ENCODE results near the gene HOGA1. TPM values are rescaled to one million over a fixed set of nuclear protein-coding genes. Genes with fewer than 3 reads are reported as not detected.
A peak's percentile ranks its signal among the peaks of the same experiment; 100 is the strongest.

Gene HOGA1
- total and polyA plus RNA-seq, 4 donors = 21.7 to 31.4 (median 22.8) TPM

DNA sequence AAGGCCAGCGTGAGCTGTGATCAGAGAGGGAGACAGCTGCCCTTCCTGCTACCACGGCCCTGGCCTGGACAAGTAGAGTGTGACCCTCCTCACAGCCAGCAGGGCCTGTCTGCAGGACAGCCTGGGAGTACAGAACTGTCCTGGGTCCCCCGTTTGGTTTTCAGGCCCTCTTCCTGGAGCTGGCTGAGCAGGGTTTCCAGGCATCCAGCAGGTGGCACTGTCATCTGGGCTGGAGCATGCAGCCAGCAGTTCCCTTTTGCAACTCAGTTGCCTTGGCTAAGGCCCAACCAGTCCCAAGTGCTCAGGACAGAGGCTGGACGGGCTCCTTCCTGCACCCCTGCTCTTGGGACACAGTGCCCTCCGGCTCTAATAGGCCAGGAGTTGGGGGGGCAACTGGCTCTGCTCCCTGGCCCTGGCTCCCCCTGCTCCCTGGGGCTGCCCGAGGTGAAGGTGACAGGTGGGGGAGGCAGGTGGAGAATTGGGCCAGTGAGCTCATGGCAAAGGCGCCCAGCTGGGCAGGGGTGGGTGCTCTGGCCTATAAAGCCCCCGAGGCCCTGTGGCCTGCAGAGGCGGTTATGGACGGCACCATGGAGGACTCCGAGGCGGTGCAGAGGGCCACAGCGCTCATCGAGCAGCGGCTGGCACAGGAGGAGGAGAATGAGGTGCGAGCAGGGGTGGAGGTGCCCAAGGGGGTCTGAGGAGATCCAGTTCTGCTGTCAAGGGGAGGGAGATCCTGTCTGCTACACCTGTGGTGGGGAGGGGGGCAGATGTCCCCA, 11.8 kb upstream of the HOGA1 start, which contains the start of gene ANKRD2:
ANKRD2 (plus strand) TSS at position 566 of the 776 bp plus-strand sequence; CDS start at position 576, 10 bp downstream.
- TF ChIP-seq RAD21 (IDR thresholded peaks at IDR 0.05) (peak; percentile 98), FOXA2 (IDR thresholded peaks at IDR 0.05) (no peak), SP1 (IDR thresholded peaks at IDR 0.05) (no peak), RXRA (IDR thresholded peaks at IDR 0.05) (peak in 1 of 2 donors; percentile 30), NR2F2 (IDR thresholded peaks at IDR 0.05) (no peak)
- TF ChIP-seq, protein P1, sequence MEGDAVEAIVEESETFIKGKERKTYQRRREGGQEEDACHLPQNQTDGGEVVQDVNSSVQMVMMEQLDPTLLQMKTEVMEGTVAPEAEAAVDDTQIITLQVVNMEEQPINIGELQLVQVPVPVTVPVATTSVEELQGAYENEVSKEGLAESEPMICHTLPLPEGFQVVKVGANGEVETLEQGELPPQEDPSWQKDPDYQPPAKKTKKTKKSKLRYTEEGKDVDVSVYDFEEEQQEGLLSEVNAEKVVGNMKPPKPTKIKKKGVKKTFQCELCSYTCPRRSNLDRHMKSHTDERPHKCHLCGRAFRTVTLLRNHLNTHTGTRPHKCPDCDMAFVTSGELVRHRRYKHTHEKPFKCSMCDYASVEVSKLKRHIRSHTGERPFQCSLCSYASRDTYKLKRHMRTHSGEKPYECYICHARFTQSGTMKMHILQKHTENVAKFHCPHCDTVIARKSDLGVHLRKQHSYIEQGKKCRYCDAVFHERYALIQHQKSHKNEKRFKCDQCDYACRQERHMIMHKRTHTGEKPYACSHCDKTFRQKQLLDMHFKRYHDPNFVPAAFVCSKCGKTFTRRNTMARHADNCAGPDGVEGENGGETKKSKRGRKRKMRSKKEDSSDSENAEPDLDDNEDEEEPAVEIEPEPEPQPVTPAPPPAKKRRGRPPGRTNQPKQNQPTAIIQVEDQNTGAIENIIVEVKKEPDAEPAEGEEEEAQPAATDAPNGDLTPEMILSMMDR (IDR thresholded peaks at IDR 0.05; ENCODE audit: low read depth, low read length, missing input control) = peak; percentile 91
- H3K36me3 ChIP-seq (ENCODE audit: control insufficient read depth in 4 of 4, insufficient read depth in 3 of 4, low read depth in 1 of 4, low read length in 3 of 4) = peaks cover 0 to 11% (median 5%) of the 10 kb centered on the region in 4 donors
- H3K27ac ChIP-seq (ENCODE audit: low read depth in 1 of 2, low read length in 2 of 2) = no peak within 1 kb of the TSS
- peak; percentile 75 for DNase-seq (ENCODE audit: low spot score)
- no peak within 1 kb of the TSS for H3K9ac ChIP-seq (ENCODE audit: low read depth in 1 of 2, low read length in 2 of 2)
- no peaks in the 10 kb centered on the region for H3K27me3 ChIP-seq (ENCODE audit: control insufficient read depth in 4 of 4, insufficient read depth in 4 of 4, low read length in 3 of 4)
- no peaks in the 10 kb centered on the region for H3K9me3 ChIP-seq (ENCODE audit: control insufficient read depth in 4 of 4, low read length in 3 of 4)
- no peak within 1 kb of the TSS for H3K4me3 ChIP-seq (ENCODE audit: low read depth in 1 of 3, low read length in 3 of 3)
- peaks cover 5 to 20% (median 10%) of the 10 kb centered on the region in 4 donors for H3K4me1 ChIP-seq (ENCODE audit: control insufficient read depth in 4 of 4, insufficient read depth in 4 of 4, low read length in 3 of 4)
- 65% methylated on average over 16 of the region's 16 CpGs for WGBS

DNA sequence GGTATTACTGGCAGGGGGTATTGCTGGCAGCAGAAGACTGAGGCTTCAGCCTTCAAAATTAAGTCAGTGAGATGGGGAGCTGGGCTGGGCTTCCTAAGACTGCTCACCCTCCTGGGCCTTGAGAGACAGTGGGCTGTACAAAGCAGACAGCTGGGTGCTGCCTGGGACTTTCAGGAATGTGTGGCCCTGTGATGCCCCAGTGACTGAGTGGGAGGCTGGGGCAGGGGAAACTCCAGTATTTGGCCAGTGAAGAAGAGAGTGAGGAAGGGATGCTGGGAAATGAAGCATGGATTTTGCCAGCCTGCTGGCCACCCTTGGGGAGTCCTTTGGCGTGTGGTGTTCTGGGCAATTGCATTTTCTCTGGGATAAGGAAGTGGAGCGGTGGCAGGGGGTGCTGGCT, 11.2 kb upstream of the HOGA1 start:
- H3K27me3 ChIP-seq (ENCODE audit: control insufficient read depth in 4 of 4, insufficient read depth in 4 of 4, low read length in 3 of 4) = no peaks in the 10 kb centered on the region
- H3K27ac ChIP-seq (ENCODE audit: low read depth in 1 of 2, low read length in 2 of 2) = no peak overlapping the region
- H3K36me3 ChIP-seq (ENCODE audit: control insufficient read depth in 4 of 4, insufficient read depth in 3 of 4, low read depth in 1 of 4, low read length in 3 of 4) = peaks cover 0 to 11% (median 5%) of the 10 kb centered on the region in 4 donors

DNA sequence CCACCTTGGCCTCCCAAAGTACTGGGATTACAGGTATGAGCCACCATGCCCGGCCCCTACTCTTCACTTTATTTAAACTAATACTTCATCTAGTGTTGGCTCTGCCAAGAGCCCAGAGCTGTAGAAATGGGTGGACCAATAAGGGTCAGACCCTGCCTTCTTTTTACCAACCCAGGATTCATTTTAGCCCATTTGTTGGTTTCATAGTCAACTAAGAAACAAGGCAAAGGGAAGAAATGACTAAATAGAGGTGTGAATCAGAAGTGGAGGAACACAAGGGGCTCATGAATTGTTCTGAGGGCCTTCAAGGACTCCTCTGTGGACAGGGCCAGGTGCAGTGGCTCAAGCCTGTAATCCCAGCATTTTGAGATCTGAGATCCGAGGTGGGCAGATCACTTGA, 10.5 kb upstream of the HOGA1 start:
- H3K9ac ChIP-seq (ENCODE audit: low read depth in 1 of 2, low read length in 2 of 2) = no peak overlapping the region
- peaks cover 5 to 20% (median 10%) of the 10 kb centered on the region in 4 donors for H3K4me1 ChIP-seq (ENCODE audit: control insufficient read depth in 4 of 4, insufficient read depth in 4 of 4, low read length in 3 of 4)
- H3K27ac ChIP-seq (ENCODE audit: low read depth in 1 of 2, low read length in 2 of 2) = no peak overlapping the region
- no peaks in the 10 kb centered on the region for H3K9me3 ChIP-seq (ENCODE audit: control insufficient read depth in 4 of 4, low read length in 3 of 4)
- DNase-seq (ENCODE audit: low spot score) = no peak
- H3K27me3 ChIP-seq (ENCODE audit: control insufficient read depth in 4 of 4, insufficient read depth in 4 of 4, low read length in 3 of 4) = no peaks in the 10 kb centered on the region
- H3K4me3 ChIP-seq (ENCODE audit: low read depth in 1 of 3, low read length in 3 of 3) = no peak overlapping the region
- peaks cover 0 to 9% (median 5%) of the 10 kb centered on the region in 4 donors for H3K36me3 ChIP-seq (ENCODE audit: control insufficient read depth in 4 of 4, insufficient read depth in 3 of 4, low read depth in 1 of 4, low read length in 3 of 4)
- TF ChIP-seq HNF4A (conservative IDR thresholded peaks at IDR 0.05) (no peak), JUND (IDR thresholded peaks at IDR 0.05) (no peak), YY1 (IDR thresholded peaks at IDR 0.05) (no peak), RXRA (IDR thresholded peaks at IDR 0.05) (no peak)
- TF ChIP-seq, protein P2, sequence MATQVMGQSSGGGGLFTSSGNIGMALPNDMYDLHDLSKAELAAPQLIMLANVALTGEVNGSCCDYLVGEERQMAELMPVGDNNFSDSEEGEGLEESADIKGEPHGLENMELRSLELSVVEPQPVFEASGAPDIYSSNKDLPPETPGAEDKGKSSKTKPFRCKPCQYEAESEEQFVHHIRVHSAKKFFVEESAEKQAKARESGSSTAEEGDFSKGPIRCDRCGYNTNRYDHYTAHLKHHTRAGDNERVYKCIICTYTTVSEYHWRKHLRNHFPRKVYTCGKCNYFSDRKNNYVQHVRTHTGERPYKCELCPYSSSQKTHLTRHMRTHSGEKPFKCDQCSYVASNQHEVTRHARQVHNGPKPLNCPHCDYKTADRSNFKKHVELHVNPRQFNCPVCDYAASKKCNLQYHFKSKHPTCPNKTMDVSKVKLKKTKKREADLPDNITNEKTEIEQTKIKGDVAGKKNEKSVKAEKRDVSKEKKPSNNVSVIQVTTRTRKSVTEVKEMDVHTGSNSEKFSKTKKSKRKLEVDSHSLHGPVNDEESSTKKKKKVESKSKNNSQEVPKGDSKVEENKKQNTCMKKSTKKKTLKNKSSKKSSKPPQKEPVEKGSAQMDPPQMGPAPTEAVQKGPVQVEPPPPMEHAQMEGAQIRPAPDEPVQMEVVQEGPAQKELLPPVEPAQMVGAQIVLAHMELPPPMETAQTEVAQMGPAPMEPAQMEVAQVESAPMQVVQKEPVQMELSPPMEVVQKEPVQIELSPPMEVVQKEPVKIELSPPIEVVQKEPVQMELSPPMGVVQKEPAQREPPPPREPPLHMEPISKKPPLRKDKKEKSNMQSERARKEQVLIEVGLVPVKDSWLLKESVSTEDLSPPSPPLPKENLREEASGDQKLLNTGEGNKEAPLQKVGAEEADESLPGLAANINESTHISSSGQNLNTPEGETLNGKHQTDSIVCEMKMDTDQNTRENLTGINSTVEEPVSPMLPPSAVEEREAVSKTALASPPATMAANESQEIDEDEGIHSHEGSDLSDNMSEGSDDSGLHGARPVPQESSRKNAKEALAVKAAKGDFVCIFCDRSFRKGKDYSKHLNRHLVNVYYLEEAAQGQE (IDR thresholded peaks at IDR 0.05) = no peak
- TF ChIP-seq, protein P1 (IDR thresholded peaks at IDR 0.05; ENCODE audit: low read depth, low read length, missing input control) = no peak
- 51% methylated on average over 2 of the region's 2 CpGs for WGBS

More for the DNA sequence above, 11.2 kb upstream of the HOGA1 start:
- H3K4me1 ChIP-seq (ENCODE audit: control insufficient read depth in 4 of 4, insufficient read depth in 4 of 4, low read length in 3 of 4) = peaks cover 5 to 20% (median 10%) of the 10 kb centered on the region in 4 donors
- H3K9me3 ChIP-seq (ENCODE audit: control insufficient read depth in 4 of 4, low read length in 3 of 4) = no peaks in the 10 kb centered on the region
- no peak overlapping the region for H3K9ac ChIP-seq (ENCODE audit: low read depth in 1 of 2, low read length in 2 of 2)
- no peak overlapping the region for H3K4me3 ChIP-seq (ENCODE audit: low read depth in 1 of 3, low read length in 3 of 3)
- WGBS = 97% methylated on average over 2 of the region's 2 CpGs
- TF ChIP-seq, protein P3, sequence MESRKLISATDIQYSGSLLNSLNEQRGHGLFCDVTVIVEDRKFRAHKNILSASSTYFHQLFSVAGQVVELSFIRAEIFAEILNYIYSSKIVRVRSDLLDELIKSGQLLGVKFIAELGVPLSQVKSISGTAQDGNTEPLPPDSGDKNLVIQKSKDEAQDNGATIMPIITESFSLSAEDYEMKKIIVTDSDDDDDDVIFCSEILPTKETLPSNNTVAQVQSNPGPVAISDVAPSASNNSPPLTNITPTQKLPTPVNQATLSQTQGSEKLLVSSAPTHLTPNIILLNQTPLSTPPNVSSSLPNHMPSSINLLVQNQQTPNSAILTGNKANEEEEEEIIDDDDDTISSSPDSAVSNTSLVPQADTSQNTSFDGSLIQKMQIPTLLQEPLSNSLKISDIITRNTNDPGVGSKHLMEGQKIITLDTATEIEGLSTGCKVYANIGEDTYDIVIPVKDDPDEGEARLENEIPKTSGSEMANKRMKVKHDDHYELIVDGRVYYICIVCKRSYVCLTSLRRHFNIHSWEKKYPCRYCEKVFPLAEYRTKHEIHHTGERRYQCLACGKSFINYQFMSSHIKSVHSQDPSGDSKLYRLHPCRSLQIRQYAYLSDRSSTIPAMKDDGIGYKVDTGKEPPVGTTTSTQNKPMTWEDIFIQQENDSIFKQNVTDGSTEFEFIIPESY (IDR thresholded peaks at IDR 0.05) = no peak
- DNase-seq (ENCODE audit: low spot score) = no peak

All from liver (tissue), 9 donors.